PFSK-1 (cell line): ENCODE results near the gene SMAD1.

Experiments
- FOXP2 ChIP-seq: optimal IDR thresholded peaks from 2 replicates; pipeline ENCODE3; 2011; ENCODE audit warnings: borderline replicate concordance, control low read depth, inconsistent platforms; ENCODE audit not compliant: insufficient read depth; ENCODE audit errors: extremely low read length, extremely low read depth
- POLR2AphosphoS5 ChIP-seq: IDR thresholded peaks from 2 replicates; pipeline ENCODE4 v1.6.1; 2012; ENCODE audit warnings: low read depth, mild to moderate bottlenecking, control low read depth, low read length, moderate library complexity
- REST ChIP-seq, 2 experiments: IDR thresholded peaks; 2 replicates each; pipeline versions ENCODE4 v1.6.1 to v1.8.0; 2011 to 2012; ENCODE audit warnings: low read depth in 2 of 2, low read length in 2 of 2, control low read depth in 1 of 2, inconsistent platforms in 1 of 2, mild to moderate bottlenecking in 1 of 2, moderate library complexity in 1 of 2; ENCODE audit not compliant: insufficient read depth in 1 of 2
- SIN3A ChIP-seq: IDR thresholded peaks from 2 replicates; pipeline ENCODE4 v1.6.1; 2012; ENCODE audit warnings: mild to moderate bottlenecking, low read length, moderate library complexity, borderline replicate concordance; ENCODE audit not compliant: insufficient read depth
- TAF1 ChIP-seq: IDR thresholded peaks from 2 replicates; pipeline ENCODE4 v1.6.1; 2012; ENCODE audit warnings: low read length, control low read depth, borderline replicate concordance; ENCODE audit not compliant: insufficient read depth

SMAD1 gene

GRCh38 chr4:145602129-145602760 lies 120.6 kb downstream of the SMAD1 start:
- TF ChIP-seq REST (IDR thresholded peaks at IDR 0.05; ENCODE audit: insufficient read depth in 1 of 2, low read depth in 2 of 2, low read length in 2 of 2): no peak

GRCh38 chr4:145605941-145606340 lies 124.3 kb downstream of the SMAD1 start:
- no peak for TF ChIP-seq FOXP2
- no peak for TF ChIP-seq REST (IDR thresholded peaks at IDR 0.05; ENCODE audit: insufficient read depth in 1 of 2, low read depth in 2 of 2, low read length in 2 of 2)
- TF ChIP-seq POLR2AphosphoS5: no peak
- TF ChIP-seq TAF1: no peak
- TF ChIP-seq SIN3A: no peak
